GM13977 (cell line): ENCODE measurements around the gene C16orf74.

ENCODE experiments used
- DNase-seq: peaks from one replicate; pipeline ENCODE4 v3.0.0; 2012; ENCODE audit warnings: low spot score
- CTCF ChIP-seq: IDR thresholded peaks from 2 replicates; pipeline ENCODE4 v1.5.1; 2012; ENCODE audit warnings: mild to moderate bottlenecking, control low read depth; ENCODE audit not compliant: insufficient read depth; ENCODE audit errors: extremely low read depth, missing control alignments
- in situ Hi-C: fragments of 300-500 bp; cut with MboI; formaldehyde crosslinking; loops from one replicate; pipeline ENCODE4 v1.12.0; 2022; ENCODE audit warnings: low sequenced_read_pairs, low pct_unique_long_range_greater_than_20kb, mixed read lengths, inconsistent platforms; ENCODE audit not compliant: unreplicated experiment

The C16orf74 gene

GRCh38 chr16:85675251-85675874 lies 75.5 kb downstream of the C16orf74 start:
- peak; percentile 40 for TF ChIP-seq CTCF
- in situ Hi-C loops, result no loop called here
- peak; percentile 37 for DNase-seq

GRCh38 chr16:85674828-85675227 lies 76.1 kb downstream of the C16orf74 start:
- in situ Hi-C loops, result no loop called here
- TF ChIP-seq CTCF, result no peak
- DNase-seq, result no peak

GRCh38 chr16:85674418-85674755 lies 76.5 kb downstream of the C16orf74 start:
- no peak for TF ChIP-seq CTCF
- in situ Hi-C loops, result no loop called here

GRCh38 chr16:85673529-85674417 lies 77.1 kb downstream of the C16orf74 start:
- no peak for DNase-seq
- no peak for TF ChIP-seq CTCF
- in situ Hi-C loops, result no loop called here

More at GRCh38 chr16:85674418-85674755, 76.5 kb downstream of the C16orf74 start:
- DNase-seq, result no peak

GRCh38 chr16:85670840-85671239 lies 80.1 kb downstream of the C16orf74 start:
- in situ Hi-C loops, result no loop called here
- no peak for TF ChIP-seq CTCF
- no peak for DNase-seq

- in situ Hi-C loops, result no loop called here
- DNase-seq, result no peak
- TF ChIP-seq CTCF, result no peak
These were observed 82.0 kb downstream of the C16orf74 start for GRCh38 chr16:85668676-85669424.
